Lower lobe of right lung (tissue), 2 donors: ENCODE data around the gene CLPTM1L. TPM values are rescaled to one million over a fixed set of nuclear protein-coding genes. Genes with fewer than 3 reads are reported as not detected.
A peak's percentile ranks its signal among the peaks of the same experiment; 100 is the strongest.

ENCODE experiments used
- ATAC-seq, 2 donors: fragments of 200-7000 bp; cut with Tn5 transposase; one replicate each; pipeline ENCODE4 v1.9.1; 2020 to 2022; ENCODE audit warnings: mild to moderate bottlenecking in 2 of 2, moderate library complexity in 2 of 2
- DNase-seq: peaks from one replicate; pipeline ENCODE4 v3.0.0-alpha.2; 2020
- H3K27ac ChIP-seq: fragments of 200-600 bp; one replicate; pipeline ENCODE4 v1.8.0; 2022
- H3K27me3 ChIP-seq: fragments of 200-600 bp; one replicate; pipeline ENCODE4 v1.8.0; 2022; ENCODE audit warnings: low read depth
- H3K36me3 ChIP-seq: fragments of 200-600 bp; one replicate; pipeline ENCODE4 v1.8.0; 2022; ENCODE audit warnings: mild to moderate bottlenecking
- H3K4me1 ChIP-seq: fragments of 200-600 bp; one replicate; pipeline ENCODE4 v1.8.0; 2022
- H3K4me3 ChIP-seq: fragments of 200-600 bp; one replicate; pipeline ENCODE4 v1.8.0; 2022; ENCODE audit warnings: mild to moderate bottlenecking
- H3K9me3 ChIP-seq: fragments of 200-600 bp; one replicate; pipeline ENCODE4 v1.8.0; 2022
- intact Hi-C: fragments of 100-400 bp; cut with DNase I; formaldehyde crosslinking; loops from one replicate; pipeline ENCODE4 v1.11.0; 2022
- total RNA-seq: library from RNA; stranded (reverse); fragmentation: NEBNext Ultra II Directional; extraction: Animal tissue kit (Norgen Biotek cat#: 25700); gene quantifications from one replicate; pipeline ENCODE4 v1.2.1, GENCODE V29; 2021
- TF ChIP-seq, protein P1 (sequence below): fragments of 200-600 bp; IDR thresholded peaks from one replicate; pipeline ENCODE4 v1.8.0; 2022; ENCODE audit warnings: antibody characterized with exemption, mild to moderate bottlenecking
- donor health status: DM: no; HTN: yes; CAD: no; lungs with severe emphysema.

CLPTM1L gene
- total RNA-seq, 1 donor from 2014 or later = 135 TPM

- TF ChIP-seq, protein P1, sequence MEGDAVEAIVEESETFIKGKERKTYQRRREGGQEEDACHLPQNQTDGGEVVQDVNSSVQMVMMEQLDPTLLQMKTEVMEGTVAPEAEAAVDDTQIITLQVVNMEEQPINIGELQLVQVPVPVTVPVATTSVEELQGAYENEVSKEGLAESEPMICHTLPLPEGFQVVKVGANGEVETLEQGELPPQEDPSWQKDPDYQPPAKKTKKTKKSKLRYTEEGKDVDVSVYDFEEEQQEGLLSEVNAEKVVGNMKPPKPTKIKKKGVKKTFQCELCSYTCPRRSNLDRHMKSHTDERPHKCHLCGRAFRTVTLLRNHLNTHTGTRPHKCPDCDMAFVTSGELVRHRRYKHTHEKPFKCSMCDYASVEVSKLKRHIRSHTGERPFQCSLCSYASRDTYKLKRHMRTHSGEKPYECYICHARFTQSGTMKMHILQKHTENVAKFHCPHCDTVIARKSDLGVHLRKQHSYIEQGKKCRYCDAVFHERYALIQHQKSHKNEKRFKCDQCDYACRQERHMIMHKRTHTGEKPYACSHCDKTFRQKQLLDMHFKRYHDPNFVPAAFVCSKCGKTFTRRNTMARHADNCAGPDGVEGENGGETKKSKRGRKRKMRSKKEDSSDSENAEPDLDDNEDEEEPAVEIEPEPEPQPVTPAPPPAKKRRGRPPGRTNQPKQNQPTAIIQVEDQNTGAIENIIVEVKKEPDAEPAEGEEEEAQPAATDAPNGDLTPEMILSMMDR = no peak
- Histone ChIP-seq H3K4me1 (no peaks in the 10 kb centered on the region), H3K27me3 (peaks cover 51% of the 10 kb centered on the region), H3K4me3 (peak overlapping the region; percentile 17), H3K36me3 (no peaks in the 10 kb centered on the region), H3K27ac (no peak overlapping the region), H3K9me3 (no peaks in the 10 kb centered on the region)
- intact Hi-C loops = no loop called here
- peak in 1 of 2 donors; percentile 4 for ATAC-seq
- peak; percentile 41 for DNase-seq
Observed at GRCh38 chr5:1295650-1296037, 49.3 kb downstream of the CLPTM1L start.

DNA sequence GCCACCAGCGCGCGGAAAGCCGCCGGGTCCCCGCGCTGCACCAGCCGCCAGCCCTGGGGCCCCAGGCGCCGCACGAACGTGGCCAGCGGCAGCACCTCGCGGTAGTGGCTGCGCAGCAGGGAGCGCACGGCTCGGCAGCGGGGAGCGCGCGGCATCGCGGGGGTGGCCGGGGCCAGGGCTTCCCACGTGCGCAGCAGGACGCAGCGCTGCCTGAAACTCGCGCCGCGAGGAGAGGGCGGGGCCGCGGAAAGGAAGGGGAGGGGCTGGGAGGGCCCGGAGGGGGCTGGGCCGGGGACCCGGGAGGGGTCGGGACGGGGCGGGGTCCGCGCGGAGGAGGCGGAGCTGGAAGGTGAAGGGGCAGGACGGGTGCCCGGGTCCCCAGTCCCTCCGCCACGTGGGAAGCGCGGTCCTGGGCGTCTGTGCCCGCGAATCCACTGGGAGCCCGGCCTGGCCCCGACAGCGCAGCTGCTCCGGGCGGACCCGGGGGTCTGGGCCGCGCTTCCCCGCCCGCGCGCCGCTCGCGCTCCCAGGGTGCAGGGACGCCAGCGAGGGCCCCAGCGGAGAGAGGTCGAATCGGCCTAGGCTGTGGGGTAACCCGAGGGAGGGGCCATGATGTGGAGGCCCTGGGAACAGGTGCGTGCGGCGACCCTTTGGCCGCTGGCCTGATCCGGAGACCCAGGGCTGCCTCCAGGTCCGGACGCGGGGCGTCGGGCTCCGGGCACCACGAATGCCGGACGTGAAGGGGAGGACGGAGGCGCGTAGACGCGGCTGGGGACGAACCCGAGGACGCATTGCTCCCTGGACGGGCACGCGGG lies 49.9 kb downstream of the CLPTM1L start, which contains the start of gene TERT:
Gene TERT (minus strand): TSS at position 234 of the 815 bp plus-strand sequence. CDS start 79 bp downstream, at position 155.
- intact Hi-C loops = no loop called here
- H3K4me1 ChIP-seq = no peaks in the 10 kb centered on the region
- TF ChIP-seq, protein P1 = no peak
- DNase-seq (peak; percentile 32), ATAC-seq (peak; percentile 39 to 57)
- H3K9me3 ChIP-seq = no peaks in the 10 kb centered on the region
- peaks cover 51% of the 10 kb centered on the region for H3K27me3 ChIP-seq
- no peak within 1 kb of the TSS for H3K27ac ChIP-seq
- peak within 1 kb of the TSS; percentile 17 for H3K4me3 ChIP-seq
- H3K36me3 ChIP-seq = no peaks in the 10 kb centered on the region

GRCh38 chr5:1294206-1294834 lies 50.6 kb downstream of the CLPTM1L start:
- no peak for DNase-seq
- no peaks in the 10 kb centered on the region for H3K4me1 ChIP-seq
- H3K9me3 ChIP-seq = no peaks in the 10 kb centered on the region
- intact Hi-C loops = no loop called here
- H3K4me3 ChIP-seq = peak overlapping the region; percentile 17
- ATAC-seq = no peak
- H3K27ac ChIP-seq = no peak overlapping the region
- H3K36me3 ChIP-seq = no peaks in the 10 kb centered on the region
- TF ChIP-seq, protein P1 = no peak
- peaks cover 51% of the 10 kb centered on the region for H3K27me3 ChIP-seq

DNA sequence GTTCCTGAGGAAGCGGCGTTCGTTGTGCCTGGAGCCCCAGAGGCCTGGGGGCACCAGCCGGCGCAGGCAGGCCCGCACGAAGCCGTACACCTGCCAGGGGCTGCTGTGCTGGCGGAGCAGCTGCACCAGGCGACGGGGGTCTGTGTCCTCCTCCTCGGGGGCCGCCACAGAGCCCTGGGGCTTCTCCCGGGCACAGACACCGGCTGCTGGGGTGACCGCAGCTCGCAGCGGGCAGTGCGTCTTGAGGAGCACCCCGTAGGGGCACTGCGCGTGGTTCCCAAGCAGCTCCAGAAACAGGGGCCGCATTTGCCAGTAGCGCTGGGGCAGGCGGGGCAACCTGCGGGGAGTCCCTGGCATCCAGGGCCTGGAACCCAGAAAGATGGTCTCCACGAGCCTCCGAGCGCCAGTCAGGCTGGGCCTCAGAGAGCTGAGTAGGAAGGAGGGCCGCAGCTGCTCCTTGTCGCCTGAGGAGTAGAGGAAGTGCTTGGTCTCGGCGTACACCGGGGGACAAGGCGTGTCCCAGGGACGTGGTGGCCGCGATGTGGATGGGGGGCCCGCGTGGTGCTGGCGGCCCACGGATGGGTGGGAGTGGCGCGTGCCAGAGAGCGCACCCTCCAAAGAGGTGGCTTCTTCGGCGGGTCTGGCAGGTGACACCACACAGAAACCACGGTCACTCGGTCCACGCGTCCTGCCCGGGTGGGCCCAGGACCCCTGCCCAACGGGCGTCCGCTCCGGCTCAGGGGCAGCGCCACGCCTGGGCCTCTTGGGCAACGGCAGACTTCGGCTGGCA lies 51.3 kb downstream of the CLPTM1L start:
- Histone ChIP-seq H3K36me3 (no peaks in the 10 kb centered on the region), H3K27ac (no peak overlapping the region), H3K4me3 (no peak overlapping the region), H3K9me3 (no peaks in the 10 kb centered on the region), H3K4me1 (no peaks in the 10 kb centered on the region), H3K27me3 (peaks cover 51% of the 10 kb centered on the region)
- intact Hi-C loops = no loop called here
- peak in 1 of 2 donors; percentile 34 for ATAC-seq
- no peak for DNase-seq
- TF ChIP-seq, protein P1 = no peak

GRCh38 chr5:1292846-1293415 lies 52.0 kb downstream of the CLPTM1L start:
- Histone ChIP-seq H3K27ac (no peak overlapping the region), H3K9me3 (no peaks in the 10 kb centered on the region), H3K36me3 (no peaks in the 10 kb centered on the region), H3K4me1 (no peaks in the 10 kb centered on the region), H3K27me3 (peaks cover 49% of the 10 kb centered on the region), H3K4me3 (no peak overlapping the region)
- intact Hi-C loops = no loop called here
- TF ChIP-seq, protein P1 = no peak
- DNase-seq (no peak), ATAC-seq (no peak)
